ENCODE results near the gene MGAT5B. TPM values are rescaled to one million over a fixed set of nuclear protein-coding genes. Genes with fewer than 3 reads are reported as not detected.

MGAT5B gene
- total and polyA plus RNA-seq, 10 of the 15 experiments (the other 5 are each of a cell fraction or from before 2014, with no cell fraction given), result 0.13 TPM; not detected in 9

DNA sequence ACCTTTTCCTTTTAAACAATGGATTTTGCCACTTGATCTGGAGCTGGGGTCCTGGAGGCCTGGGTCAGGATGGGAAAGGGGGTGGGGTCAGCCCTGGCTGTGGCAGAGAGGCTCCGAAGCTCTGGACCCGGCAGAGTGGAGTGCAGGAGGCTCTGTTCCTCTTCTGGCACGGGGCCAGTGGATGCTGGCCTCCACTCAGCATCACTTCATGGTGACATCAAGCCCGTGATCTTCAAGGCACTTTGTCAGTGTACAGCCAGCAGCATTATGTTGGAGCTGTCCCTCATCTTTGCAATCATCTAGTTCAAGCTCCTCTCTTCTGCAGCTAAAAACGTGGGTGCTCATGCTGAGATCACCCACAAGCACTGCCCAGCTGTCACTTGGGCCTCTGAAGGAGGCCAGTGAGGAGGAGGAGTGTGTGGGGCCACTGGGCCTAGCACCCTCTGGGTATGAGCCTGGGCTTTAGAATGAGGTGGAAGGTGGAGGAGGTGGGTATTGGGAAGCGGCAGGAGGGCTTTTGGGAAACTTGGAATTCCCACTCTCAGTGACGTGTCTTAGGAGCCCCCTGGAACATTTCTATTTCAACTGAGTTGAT is 45.9 kb upstream of the MGAT5B start:
- DNase-seq (ENCODE audit: low read depth, low spot score), result no peak
- in situ Hi-C loops (cut with MboI) (no loop called here), intact Hi-C loops (cut with micrococcal nuclease; ENCODE audit: unreplicated experiment) (no loop called here)
- ChIA-PET SMC1A (ENCODE audit: uncharacterized antibody, unreplicated experiment) (interaction anchor here (1.5 kb wide), 1 partner anchor 8 kb away, joined by 4 read pairs; no protein-coding TSS in a partner anchor), CTCF (interaction anchor here (0.6 to 1.3 kb wide), 2 partner anchors 16 to 245 kb away, joined by 3 to 6 read pairs; no protein-coding TSS in a partner anchor), RAD21 (ENCODE audit: unreplicated experiment) (interaction anchor here (1.4 kb wide), 1 partner anchor 95 kb away, joined by 3 read pairs; no protein-coding TSS in a partner anchor), POLR2A (interaction anchor here (0.6 to 0.7 kb wide), 2 partner anchors 684 to 1157 kb away, joined by 3 to 4 read pairs; no protein-coding TSS in a partner anchor)
- ATAC-seq, result no peak
- TF ChIP-seq SREBF1 (IDR thresholded peaks at IDR 0.05; ENCODE audit: low read length), result no peak
- TF ChIP-seq MTA3 (IDR thresholded peaks at IDR 0.05; ENCODE audit: borderline replicate concordance, low read length), result no peak
- TF ChIP-seq TAF1 (IDR thresholded peaks at IDR 0.05; ENCODE audit: borderline replicate concordance, low read depth, low read length), result no peak
- TF ChIP-seq TCF7 (IDR thresholded peaks at IDR 0.05; ENCODE audit: borderline replicate concordance), result no peak
- no peak for TF ChIP-seq CREB1 (IDR thresholded peaks at IDR 0.05; ENCODE audit: low read depth)
- TF ChIP-seq PRDM15 (CRISPR knock-in tag; IDR thresholded peaks at IDR 0.05), result no peak
- no peak for TF ChIP-seq EP300 (IDR thresholded peaks at IDR 0.05; ENCODE audit: borderline replicate concordance in 1 of 2, control insufficient read depth in 1 of 2, low read depth in 2 of 2, low read length in 2 of 2)
- TF ChIP-seq BACH1 (IDR thresholded peaks at IDR 0.05; ENCODE audit: borderline replicate concordance), result no peak
- no peak for TF ChIP-seq FOXK2 (IDR thresholded peaks at IDR 0.05)
- TF ChIP-seq HDAC2 (IDR thresholded peaks at IDR 0.05), result no peak
- TF ChIP-seq RELB (IDR thresholded peaks at IDR 0.05; ENCODE audit: low read depth), result no peak
- no peak for TF ChIP-seq MXI1 (IDR thresholded peaks at IDR 0.05; ENCODE audit: low read depth, low read length)
- no peak for TF ChIP-seq SIX5 (IDR thresholded peaks at IDR 0.05; ENCODE audit: low read depth, low read length, severe bottlenecking)
- no peak for TF ChIP-seq HSF1 (IDR thresholded peaks at IDR 0.05; ENCODE audit: low read depth, low read length)
- no peak for TF ChIP-seq CHD1 (IDR thresholded peaks at IDR 0.05; ENCODE audit: low read depth, low read length)
- TF ChIP-seq STAT1 (conservative IDR thresholded peaks at IDR 0.05), result no peak
- FAIRE-seq, result no peak
- H3K79me2 ChIP-seq (ENCODE audit: control insufficient read depth, insufficient read depth, low read length), result no peaks in the 10 kb centered on the region
- H2AFZ ChIP-seq (ENCODE audit: control insufficient read depth, low read depth, low read length), result no peak overlapping the region
- H3K9me3 ChIP-seq (replicated peaks; ENCODE audit: control insufficient read depth, insufficient read depth, low read length), result no peaks in the 10 kb centered on the region
- no peak overlapping the region for H3K4me3 ChIP-seq
- H3K4me1 ChIP-seq (ENCODE audit: control insufficient read depth, insufficient read depth, low read length), result no peaks in the 10 kb centered on the region
- no TSS peak for BruUV-seq (replicated peaks)
- H3K4me2 ChIP-seq (ENCODE audit: control insufficient read depth, insufficient read depth), result no peak overlapping the region
- H3K36me3 ChIP-seq (ENCODE audit: control insufficient read depth in 2 of 2, insufficient read depth in 2 of 2, low read length in 1 of 2), result no peaks in the 10 kb centered on the region
- H4K20me1 ChIP-seq (ENCODE audit: control insufficient read depth, insufficient read depth), result no peaks in the 10 kb centered on the region
- H3K27ac ChIP-seq (ENCODE audit: control insufficient read depth, insufficient read depth), result no peak overlapping the region
- WGBS (ENCODE audit: insufficient coverage, insufficient replicate concordance, low lambda C conversion rate, missing lambda C conversion rate), result 37% methylated on average over 7 of the region's 7 CpGs
- no peaks in the 10 kb centered on the region; a peak in 2 of 4 replicates for H3K27me3 ChIP-seq (replicated peaks in 1 of 2; ENCODE audit: control insufficient read depth in 2 of 2, insufficient read depth in 2 of 2, low read length in 1 of 2)
- no peak overlapping the region for H3K9ac ChIP-seq (ENCODE audit: control insufficient read depth, insufficient read depth, low read length)
